Stimulated activated CD8-positive, alpha-beta memory T cell treated with anti-CD3 and anti-CD28 coated beads, Interleukin-15, amount 100 ng/mL, for 48 hours (primary cell): Measurements from ENCODE around the gene SORBS1.

Experiments used
- DNase-seq, 2 donors: peaks; one replicate each; pipeline ENCODE4 v3.0.0-alpha.2; 2020; ENCODE audit warnings: low read depth in 2 of 2

The SORBS1 gene

DNA sequence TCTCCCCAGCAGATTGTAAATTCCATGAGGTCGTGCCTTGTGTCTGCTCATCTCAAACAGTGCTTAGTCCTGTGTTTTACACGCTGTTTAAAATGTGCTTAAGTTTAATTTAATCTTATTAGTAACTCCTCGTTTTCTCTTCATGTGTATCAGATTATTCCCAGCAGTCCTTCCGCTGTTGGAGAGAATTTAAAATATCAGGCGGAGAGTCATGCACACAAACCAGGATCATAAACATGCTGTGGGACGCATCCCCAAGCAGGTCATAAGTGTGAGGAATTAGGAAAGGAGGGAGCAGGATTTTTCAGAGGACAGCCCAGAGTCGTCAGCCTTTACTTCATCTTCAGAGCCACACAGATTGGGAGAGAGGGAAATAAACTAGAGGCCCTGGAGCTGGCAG is 4.2 kb upstream of the SORBS1 start:
- DNase-seq, result no peak

DNA sequence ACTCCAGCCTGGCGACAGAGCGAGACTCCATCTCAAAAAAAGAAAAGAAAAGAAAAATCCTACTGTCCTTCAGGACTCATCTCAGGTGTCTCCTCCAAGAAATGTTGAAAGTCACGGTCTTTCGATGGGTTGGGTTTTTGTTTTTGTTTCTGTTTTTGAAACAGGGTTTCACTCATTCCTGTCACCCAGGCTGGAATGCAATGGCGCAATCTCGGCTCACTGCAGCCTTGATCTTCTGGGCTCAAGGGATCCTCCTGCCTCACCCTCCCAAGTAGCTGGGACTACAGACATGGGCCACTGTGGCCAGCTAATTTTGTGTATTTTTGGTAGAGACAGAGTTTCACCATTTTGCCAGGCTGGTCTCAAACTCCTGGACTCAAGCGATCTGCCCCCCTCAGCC is 3.1 kb upstream of the SORBS1 start:
- no peak for DNase-seq

DNA sequence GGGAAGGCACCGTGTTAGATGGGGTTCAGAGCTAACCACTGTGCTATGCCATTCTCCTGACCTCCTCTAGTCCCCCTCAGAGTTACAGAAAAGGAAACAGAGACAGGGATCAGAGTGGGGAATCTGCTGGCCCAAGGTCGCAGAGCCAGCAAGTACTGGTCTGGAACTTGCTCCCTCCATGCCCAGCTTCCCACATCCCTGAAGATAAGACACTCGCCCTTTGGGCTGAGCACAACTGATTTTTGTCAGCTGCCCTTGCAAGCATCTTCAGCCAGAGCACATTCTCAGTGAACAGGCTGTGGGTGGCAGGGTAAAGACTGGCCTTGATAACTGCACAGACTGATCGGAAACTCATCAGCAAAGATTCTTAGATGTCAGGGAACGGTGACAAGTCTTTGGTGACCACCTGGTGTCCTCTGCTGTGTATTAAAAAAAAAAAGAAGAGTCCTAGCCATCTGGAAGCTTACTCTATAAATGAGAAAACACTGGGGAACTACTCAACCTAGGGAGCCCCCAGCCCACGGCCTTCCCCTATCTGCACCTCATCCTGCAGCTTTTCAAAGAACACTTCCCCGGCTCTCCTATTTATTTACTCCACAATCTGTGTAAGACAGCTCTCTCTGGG is 1.3 kb upstream of the SORBS1 start:
- DNase-seq, result no peak

DNA sequence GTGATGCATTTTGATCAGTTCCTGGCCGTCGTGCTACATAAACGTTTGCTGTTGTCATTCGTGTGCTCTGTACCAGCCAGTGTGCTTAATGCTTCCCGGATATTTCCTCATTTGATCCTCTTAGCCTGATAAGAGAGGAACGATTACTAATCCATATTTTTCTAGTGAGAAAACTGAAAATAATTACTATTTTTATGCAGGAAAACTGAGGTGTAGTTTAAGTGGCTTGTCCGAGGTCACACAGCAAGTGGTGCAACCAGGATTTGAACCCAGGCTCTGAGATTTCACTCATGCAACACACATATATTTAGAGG is 650 bp upstream of the SORBS1 start:
- no peak for DNase-seq

DNA sequence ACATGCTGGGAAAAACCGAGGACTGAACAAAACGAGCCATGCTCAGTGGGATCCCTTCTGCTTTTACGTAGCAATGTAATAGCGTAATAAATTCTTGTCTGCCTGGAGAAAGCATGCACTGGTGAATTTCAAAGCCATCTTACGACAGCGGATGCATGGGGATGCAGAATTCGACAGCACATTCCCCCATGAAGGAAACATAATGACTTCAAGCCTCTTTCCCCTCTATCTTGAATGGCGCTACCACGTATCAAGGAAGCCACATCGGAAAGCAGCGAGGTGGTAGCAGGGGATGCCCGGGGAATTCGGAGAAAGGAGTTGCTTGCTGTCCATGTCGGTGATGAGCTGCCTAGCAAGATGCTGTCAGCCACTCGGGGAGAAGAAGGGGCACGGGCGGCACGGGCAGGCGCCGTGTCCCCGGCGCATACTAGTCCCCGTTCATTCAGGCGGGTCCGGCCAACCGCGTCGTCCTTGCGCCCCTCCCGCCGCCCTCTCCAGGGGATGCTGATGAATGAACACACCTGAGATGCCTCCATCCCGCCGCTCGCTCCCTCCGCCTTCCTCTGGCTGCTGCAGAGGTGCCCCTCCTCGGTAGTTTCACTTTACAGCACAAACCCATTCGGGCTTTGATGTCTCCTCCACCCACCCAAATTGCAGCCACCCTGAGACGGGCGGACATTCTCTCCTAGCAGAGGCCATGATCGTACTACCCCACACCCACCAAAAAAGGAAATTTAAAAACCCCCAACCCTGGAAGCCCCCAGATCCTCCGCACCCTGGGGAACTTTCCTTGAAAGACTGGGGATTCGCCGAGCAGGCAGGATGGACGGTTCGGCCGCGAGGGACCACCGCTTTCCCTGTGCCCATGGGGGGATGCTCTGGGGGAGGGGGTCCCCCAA is 644 bp downstream of the SORBS1 start:
- peak in 1 of 2 donors; percentile 13 for DNase-seq

DNA sequence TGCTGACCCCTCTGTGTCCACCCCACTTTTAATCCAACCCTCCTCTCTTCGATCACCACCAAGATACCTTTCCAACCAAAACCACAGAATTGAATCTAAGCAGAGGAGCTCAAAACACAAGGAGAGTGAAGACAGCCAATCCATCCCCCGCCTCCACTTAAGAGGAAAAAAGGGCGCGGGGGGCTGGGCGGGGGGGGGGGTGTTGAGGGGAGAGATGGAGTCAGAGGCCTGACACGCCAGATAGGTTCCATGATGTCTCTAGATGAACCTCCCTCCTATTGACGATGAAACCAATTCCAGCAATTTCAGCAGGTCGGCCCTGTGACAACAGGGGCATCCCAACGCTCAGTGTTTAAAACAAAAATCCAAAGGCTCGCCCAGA is 1.3 kb downstream of the SORBS1 start:
- DNase-seq, result no peak

DNA sequence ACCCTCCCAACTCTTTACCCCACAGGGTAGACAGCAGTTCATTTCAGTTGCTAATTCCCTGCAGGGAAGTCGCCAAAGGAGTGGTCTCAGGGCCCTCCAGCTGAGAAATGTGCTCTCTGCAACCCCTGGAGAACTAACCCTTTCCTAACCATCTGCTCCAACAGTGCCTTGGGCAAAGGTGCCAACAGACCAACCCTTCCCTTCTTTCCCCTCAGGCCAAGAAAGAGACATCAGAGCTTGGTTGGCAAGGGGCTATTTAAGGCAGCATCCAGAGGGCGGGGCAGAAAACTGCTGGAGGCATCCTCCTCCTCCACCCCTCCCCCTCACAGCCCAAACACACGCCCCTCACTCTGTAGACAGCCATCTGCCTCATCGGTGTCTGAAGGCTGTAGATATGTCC is 1.7 kb downstream of the SORBS1 start:
- DNase-seq, result no peak

DNA sequence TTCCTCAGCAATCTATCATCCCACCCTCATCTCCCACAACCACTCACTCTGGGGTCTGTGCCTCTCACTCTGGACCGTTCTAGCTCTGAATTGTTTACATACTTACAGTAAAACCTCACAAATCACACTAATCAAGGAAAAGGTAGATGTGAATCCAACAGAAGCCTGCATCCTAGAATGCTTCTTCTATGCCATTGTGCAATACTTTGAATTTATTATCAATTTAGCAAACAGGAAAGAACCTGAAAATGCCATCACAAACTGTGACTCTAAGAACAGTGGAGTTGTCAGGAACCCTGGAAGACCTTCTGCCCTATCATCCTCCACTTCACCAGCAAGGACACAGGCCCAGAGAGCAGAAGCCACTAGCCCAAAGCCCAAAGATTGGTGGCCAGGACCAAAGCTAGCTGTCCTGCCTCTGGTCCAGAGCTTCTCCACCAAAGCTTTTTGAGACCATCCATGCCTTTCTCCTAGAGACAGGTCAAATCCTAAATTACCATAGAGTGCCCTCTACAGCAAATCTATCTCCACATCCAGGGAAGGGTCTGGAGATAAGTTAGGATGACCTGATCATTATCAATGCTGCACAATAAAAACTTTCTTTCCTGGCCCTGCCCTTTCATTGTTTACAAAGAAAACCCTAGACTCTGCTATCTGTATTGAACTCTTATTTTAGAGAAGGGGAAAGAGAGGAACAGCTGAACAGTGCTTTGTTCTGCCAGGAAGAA is 2.4 kb downstream of the SORBS1 start:
- DNase-seq, result no peak

DNA sequence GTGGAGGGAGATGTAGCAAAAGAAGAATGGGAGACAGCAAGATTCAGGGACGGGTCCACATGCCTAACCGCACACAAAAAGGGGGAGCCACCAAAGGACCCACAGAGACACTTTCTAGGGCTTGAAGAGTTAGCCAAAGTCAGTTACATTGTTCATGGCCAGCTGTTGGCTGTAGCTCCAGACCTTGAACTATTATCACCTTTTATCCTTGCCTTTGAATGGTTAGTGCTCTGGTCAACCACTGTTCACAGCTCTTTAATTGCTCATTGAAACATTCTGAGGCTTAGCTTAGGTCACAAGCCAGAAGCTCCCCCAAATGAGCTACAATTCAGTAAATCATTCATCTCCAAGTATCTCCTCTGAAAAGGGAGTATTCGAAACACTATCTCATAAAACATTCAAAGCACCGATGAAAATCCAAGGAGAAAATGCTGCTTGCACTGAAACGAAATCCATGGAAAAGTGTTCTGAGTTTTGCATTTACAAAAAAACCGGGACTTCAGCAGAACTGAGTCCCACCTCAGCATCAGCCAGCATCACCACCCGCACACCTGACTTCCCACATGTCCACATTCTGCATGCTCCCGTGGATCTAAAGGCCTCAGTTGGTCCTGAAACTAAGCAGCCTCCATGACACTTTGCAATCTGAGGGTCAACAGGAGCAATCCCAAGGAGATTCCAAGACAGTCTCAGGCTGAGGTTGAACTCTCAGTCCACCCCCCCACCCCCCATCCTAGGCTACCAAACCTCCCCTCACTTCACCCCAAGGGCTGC is 4.0 kb downstream of the SORBS1 start:
- DNase-seq, result no peak

DNA sequence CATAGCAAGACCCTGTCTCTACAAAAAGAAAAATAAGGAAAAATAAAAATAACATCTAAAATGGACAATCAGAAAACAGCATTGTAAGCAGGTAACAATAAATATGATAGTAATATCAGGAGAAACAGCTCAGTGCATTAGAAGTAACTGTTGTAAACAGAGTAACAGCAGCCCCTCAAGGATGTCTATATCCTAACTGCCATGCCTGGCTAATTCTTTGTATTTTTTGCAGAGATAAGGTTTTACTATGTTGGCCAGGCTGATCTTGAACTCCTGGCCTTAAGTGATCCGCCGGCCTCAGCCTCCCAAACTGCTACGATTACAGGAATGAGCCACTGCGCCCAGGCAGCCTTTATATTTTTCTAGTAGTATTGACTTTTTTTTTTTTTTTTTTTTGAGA is 7.5 kb downstream of the SORBS1 start:
- no peak for DNase-seq

DNA sequence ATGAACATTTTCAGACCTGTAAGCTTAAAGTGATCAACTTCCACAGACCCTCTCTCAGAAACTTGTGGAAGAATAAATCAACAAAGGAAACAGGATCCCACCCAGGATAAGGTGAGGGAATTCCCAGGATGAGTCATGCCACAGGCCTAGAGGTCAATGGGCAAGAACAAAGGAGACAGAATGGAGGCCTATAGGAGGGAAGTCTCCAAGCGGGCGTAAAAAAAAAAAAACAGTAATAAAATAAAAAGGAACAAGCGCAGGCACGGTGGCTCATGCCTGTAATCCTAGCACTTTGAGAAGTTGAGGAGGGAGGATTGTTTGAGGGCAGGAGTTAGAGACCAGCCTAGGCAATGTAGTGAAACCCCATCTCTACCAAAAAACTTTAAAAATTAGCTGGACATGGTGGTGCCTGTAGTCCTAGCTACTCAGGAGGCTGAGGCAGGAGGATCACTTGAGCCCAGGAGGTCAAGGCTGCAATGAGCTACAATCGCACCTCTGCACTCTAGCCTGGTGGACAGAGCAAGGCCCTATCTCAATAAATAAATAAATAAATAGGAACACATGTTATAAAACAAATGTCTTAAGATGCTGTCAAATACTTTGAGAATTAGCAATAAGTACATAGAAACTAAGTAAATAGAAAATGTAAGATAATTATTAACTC is 8.4 kb downstream of the SORBS1 start:
- DNase-seq, result no peak

DNA sequence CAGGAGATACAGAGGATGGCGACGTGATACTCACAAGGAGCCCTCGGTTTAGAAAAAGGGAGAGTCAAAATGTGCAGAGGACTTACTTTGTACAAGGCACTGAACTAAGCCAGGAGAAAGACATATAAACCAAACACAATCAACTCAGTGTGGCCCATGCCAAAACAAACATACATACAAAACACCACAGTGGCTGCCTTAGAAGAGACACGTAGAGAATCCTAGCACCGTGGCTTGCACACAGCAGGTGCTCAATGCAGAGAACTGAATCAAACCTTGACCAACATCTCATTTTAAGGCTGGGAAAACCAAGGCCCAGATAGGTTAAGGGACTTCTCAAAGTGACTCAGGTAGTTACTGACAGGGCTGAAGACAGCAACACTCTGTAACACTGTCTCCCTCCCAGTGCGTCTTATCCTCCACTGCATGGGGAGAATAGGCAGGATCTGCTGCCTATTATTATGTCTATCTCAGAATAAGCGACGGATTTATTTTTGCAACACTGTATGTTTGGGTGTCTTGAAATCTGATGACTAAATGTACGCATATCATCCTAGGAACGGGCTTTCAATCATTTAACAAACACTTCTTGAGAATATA is 11.0 kb downstream of the SORBS1 start:
- DNase-seq, result no peak

DNA sequence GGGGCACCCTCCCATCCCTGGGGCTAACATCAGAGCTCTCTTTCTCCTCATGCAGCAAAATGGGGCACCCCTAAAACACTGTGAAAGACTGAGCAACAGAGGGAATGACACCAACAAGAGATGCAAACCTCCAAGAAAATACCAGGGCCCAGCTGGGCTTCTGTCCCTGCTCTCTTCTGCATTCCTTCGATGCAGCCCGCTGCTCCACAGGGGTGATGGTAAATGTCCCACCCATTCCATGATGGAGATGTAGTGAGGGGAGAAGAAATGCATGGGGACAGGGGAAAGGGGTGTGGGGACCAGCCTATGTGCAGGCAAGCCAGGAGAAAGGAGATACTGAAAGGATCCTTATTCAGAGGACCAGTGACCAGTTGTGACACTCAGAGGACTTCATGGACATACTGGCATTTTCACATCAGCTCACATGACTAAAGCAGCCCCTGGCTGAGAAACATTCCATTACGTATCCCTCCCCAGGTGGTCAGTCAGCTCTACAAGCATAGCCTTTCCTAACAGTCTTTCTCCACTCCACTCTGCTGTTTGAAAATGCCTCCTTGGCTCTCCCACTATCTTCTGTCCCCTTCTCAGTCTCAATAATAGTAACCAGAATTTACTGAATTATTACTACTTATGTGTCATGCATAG is 13.3 kb downstream of the SORBS1 start:
- no peak for DNase-seq

DNA sequence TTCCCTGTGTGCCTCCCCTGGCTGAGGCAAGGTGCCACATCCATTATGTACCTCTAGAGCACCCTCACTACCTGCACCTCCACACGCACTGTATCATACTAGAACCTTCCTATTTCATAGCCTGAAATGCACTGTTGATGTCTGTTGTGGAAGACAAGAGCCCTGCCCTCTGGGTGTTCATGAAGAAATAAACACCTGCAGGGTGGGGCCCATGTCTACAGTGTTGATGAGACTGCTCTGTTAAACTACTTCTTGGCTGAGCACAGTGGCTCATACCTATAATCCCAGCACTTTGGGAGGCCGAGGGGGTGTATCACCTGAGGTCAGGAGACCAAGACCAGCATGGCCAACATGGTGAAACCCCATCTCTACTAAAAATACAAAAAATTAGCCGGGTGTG is 14.0 kb downstream of the SORBS1 start:
- DNase-seq, result no peak

DNA sequence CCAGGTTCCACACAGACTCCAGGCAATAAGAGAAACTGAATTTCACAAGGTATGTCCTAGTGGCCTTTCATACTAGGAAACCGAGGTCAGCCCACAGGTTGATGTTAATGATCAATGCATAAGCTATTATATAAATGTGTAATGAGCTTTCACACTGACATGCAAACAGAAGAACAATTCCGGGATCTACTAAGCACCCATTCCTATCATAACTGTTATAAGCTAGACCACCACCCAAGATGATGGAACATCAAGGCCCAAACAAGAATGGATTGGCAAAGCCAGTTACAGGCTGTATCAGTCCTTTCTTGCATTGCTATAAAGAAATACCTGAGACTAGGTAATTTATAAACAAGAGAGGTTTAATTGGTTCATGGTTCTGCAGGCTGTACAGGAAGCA is 15.2 kb downstream of the SORBS1 start:
- no peak for DNase-seq

DNA sequence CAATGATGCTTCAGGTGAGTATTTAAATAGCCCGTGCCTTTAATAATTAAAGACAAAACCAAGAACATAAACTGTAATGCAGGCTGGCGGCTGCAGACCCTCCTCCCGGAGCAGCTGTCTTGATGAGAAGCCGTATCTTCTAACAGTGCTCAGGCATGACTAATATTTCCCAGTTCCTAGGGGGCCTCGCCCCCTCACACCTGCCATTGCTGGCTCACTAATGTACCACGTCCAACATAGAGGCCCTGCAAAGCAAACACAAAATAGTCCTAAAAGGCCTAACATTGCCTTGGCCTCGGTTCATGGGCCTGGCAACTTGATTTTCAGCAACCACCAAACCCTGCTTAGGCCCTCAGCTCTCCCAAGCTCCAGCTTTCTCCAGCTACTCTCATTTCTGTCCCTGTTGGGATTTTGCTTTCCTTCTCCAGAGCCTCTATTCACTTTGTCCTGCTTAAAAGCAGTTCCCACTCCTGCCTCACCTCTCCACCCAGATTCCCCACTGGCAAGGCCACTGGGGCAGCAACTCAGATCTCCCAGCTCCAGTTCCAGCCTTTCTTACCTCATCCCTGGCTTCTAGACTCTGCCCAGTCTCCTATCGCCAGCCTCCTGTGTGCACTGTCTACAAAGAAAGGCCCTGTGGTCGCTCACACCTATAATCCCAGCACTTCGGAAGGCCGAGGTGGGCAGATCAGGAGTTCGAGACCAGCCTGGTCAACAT is 16.2 kb downstream of the SORBS1 start:
- DNase-seq, result no peak

DNA sequence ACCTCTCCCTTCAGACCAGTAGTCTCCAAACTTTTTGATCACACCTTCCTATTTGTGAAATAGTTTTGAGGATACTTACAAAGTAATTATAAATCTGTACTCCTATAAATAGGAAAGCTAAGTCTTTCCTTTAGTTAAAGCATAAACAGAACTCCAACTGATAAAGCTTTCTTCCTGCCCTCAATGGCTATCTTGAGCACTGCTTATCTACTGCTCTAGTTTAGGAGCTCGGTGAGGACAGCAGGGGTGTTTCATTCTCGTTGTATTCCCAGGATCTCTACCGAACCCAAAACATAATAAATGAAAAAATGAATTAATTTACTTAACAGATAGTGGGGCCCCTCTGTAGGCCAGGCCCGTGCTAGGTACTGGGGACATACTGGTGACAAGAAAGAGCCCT is 17.7 kb downstream of the SORBS1 start:
- no peak for DNase-seq

DNA sequence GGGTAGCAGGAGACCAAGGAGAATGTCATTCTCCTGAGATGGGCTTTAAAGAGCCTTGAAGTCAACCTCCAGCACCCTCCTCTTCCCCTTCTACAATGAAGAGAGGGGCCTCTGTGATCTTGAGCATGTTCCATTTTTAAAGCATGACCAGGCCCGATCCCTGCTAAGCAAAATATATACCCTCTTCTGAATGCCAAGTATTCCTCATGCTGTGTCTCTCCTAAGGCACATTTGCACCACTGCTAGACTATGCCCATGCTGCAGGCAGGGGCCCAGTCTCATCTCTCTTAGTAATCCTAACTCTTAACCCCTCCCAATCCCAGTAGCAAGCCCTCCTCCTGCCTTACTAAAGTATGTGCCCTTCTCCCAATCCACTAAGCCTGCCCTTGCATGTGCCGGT is 18.4 kb downstream of the SORBS1 start:
- no peak for DNase-seq

DNA sequence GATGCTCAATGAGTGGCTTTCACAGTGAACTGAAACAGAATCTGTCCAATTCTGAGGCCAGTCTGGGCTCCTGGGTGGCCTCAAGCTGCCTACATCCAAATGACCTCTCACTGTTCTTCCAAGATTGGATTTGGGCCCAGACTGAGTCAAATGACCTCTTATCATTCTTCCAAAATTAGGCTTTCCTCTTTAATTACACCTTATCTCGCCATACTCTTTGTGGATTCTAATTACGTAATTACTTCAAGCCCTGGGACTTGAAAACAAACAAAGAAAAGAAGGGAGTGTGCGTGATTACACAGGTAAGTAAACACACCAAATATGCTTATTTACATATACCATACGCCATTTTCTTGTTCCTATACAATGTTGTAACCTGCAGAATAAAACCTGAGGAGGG is 18.8 kb downstream of the SORBS1 start:
- no peak for DNase-seq

DNA sequence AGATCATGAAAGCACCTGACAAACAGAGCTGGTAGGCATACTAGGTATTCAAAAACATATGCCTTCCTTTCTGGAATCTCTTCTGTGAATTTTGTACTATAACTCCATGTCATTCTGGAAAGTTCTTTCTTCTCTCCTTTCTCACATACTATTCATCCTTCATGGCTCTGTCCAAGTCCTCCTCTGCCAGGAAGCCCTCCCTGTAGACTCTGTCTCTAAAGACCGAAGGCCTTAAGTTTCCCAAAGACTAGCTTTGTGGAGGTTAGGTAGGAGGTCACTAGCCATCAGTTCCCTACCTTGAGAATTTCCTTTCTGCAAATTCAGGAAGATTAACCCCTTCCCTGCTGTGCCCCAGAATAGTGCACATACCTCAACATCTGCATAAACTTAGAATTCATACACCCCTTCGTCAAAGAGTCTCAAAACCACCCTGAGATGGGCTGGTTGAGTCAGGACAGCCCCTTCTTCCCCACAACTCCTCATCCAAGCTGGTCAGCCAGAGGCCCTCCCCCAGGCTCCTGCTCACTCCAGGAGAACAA is 20.6 kb downstream of the SORBS1 start:
- DNase-seq, result no peak
